Kidney (tissue), 14 donors: ENCODE results near the gene ODR4. TPM values are rescaled to one million over a fixed set of nuclear protein-coding genes. Genes with fewer than 3 reads are reported as not detected.
A peak's percentile ranks its signal among the peaks of the same experiment; 100 is the strongest.

ENCODE experiments used
- DNase-seq, 5 donors: peaks; one replicate each; pipeline ENCODE4 v3.0.0-alpha.2; 2013 to 2020
- FAIRE-seq: peaks from 2 replicates; lab custom pipeline; 2012; peaks lifted over from hg19 to GRCh38; lab: Jason Lieb, UNC
- H3K27ac ChIP-seq, 2 donors: one replicate each; pipeline ENCODE4 v1.7.0; 2013; ENCODE audit warnings: low read depth in 2 of 2, low read length in 2 of 2, inconsistent platforms in 1 of 2
- H3K27me3 ChIP-seq: one replicate; pipeline ENCODE4 v1.7.1; 2013; ENCODE audit warnings: low read length, inconsistent platforms; ENCODE audit not compliant: control insufficient read depth, insufficient read depth
- H3K36me3 ChIP-seq, 3 donors: one replicate each; pipeline versions ENCODE4 v1.7.0 to v1.7.1; 2013; ENCODE audit warnings: low read length in 3 of 3, control low read depth in 1 of 3, inconsistent platforms in 1 of 3; ENCODE audit not compliant: insufficient read depth in 3 of 3, control insufficient read depth in 2 of 3
- H3K4me1 ChIP-seq, 3 donors: one replicate each; pipeline versions ENCODE4 v1.7.0 to v1.7.1; 2013; ENCODE audit warnings: low read length in 3 of 3, inconsistent platforms in 1 of 3, low read depth in 1 of 3; ENCODE audit not compliant: control insufficient read depth in 2 of 3, insufficient read depth in 2 of 3
- H3K4me3 ChIP-seq, 3 donors: one replicate each; pipeline versions ENCODE4 v1.7.0 to v1.8.1; 2013; ENCODE audit warnings: low read length in 3 of 3, control low read depth in 1 of 3, inconsistent platforms in 1 of 3
- H3K9ac ChIP-seq, 3 donors: one replicate each; pipeline versions ENCODE4 v1.7.0 to v1.7.1; 2013; ENCODE audit warnings: low read length in 3 of 3, control low read depth in 1 of 3, inconsistent platforms in 1 of 3
- H3K9me3 ChIP-seq, 3 donors: one replicate each; pipeline versions ENCODE4 v1.7.0 to v1.7.1; 2013; ENCODE audit warnings: low read length in 3 of 3, control low read depth in 1 of 3, inconsistent platforms in 1 of 3; ENCODE audit not compliant: control insufficient read depth in 2 of 3, insufficient read depth in 1 of 3
- intact Hi-C: fragments of 100-400 bp; cut with DNase I; formaldehyde crosslinking; loops from one replicate; pipeline ENCODE4 v1.11.1; 2022
- polyA plus RNA-seq: library from polyadenylated mRNA; stranded (reverse); fragments of 350-450 nt; fragmentation: Illumina TruSeq; extraction: RNeasy Lipid Tissue Mini Kit (QIAGEN cat#74804); gene quantifications from one replicate; pipeline ENCODE4 v1.2.3, GENCODE V29; 2014; ENCODE audit warnings: low read depth, low replicate concordance; ENCODE audit not compliant: insufficient read depth
- total RNA-seq: library from RNA; stranded (reverse); fragmentation: NEBNext Ultra II Directional; extraction: Animal tissue kit (Norgen Biotek cat#: 25700); gene quantifications from one replicate; pipeline ENCODE4 v1.2.1, GENCODE V29; 2021
- TF ChIP-seq, protein P1 (sequence below): IDR thresholded peaks from 3 replicates; pipeline ENCODE4 v1.5.1; 2012; ENCODE audit warnings: mild to moderate bottlenecking, moderate library complexity, borderline replicate concordance; ENCODE audit not compliant: insufficient read depth; ENCODE audit errors: extremely low read depth
- donor health status: control.
- donor health status: control.
- donor health status: control.
- donor health status: control.
- donor health status: control.
- donor health status: DM: yes; HTN: yes; CAD: no.
- donor health status: Normal renal cell carcinoma (clear cell type).

The ODR4 gene
- total and polyA plus RNA-seq, 2 donors from 2014 or later, result 11.3 to 23.3 TPM

DNA sequence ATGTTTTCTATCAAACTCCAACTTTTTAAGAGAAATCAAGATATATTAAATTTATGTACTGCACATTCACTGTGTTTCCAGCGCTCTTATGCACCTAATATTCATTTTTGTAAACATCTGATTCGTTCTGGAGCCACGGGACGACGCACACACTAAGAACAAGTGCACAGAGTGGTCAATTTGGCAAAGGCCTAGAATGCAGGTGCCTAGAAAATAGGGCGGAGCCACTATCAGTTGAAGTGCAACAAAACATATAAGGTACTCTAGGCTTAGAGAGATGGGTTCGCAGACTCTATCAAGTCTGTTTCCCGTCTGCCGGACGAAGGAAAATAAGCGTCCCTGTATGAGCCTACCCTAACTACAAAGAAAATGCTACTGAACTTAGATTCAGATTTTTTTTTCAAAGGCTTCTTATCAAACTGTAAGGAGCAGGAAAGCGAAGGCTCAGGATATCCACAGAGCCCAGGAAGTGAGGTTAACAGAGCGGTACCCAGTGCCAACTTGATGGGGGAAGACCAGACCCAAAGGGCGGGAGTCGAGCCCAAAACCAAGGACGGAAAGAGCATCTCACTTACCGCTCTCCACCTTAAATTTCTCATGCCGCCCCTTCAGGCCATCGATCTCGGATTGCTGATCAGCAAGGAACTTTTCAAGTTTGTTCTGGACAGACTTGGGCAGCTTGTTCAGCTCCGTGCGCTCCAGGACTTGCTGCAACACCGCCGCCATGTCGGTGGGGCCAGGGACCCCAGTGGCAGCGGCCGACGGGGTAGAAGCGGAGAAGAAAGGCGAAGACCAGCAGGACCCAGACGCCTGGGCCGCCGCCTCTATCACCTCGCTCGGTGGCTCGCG is 1.1 kb upstream of the ODR4 start:
- no peak for FAIRE-seq
- Histone ChIP-seq H3K4me1 (peaks cover 2 to 9% (median 2%) of the 10 kb centered on the region in 3 donors), H3K27ac (peak overlapping the region; percentile 99 to 100), H3K27me3 (no peaks in the 10 kb centered on the region), H3K4me3 (peak overlapping the region; percentile 94 to 100 (median 95)), H3K9me3 (no peaks in the 10 kb centered on the region), H3K9ac (peak overlapping the region; percentile 67 to 100 (median 96)), H3K36me3 (peaks cover 0 to 23% (median 6%) of the 10 kb centered on the region in 3 donors)
- TF ChIP-seq, protein P1, sequence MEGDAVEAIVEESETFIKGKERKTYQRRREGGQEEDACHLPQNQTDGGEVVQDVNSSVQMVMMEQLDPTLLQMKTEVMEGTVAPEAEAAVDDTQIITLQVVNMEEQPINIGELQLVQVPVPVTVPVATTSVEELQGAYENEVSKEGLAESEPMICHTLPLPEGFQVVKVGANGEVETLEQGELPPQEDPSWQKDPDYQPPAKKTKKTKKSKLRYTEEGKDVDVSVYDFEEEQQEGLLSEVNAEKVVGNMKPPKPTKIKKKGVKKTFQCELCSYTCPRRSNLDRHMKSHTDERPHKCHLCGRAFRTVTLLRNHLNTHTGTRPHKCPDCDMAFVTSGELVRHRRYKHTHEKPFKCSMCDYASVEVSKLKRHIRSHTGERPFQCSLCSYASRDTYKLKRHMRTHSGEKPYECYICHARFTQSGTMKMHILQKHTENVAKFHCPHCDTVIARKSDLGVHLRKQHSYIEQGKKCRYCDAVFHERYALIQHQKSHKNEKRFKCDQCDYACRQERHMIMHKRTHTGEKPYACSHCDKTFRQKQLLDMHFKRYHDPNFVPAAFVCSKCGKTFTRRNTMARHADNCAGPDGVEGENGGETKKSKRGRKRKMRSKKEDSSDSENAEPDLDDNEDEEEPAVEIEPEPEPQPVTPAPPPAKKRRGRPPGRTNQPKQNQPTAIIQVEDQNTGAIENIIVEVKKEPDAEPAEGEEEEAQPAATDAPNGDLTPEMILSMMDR, result no peak
- DNase-seq, result peak in 4 of 5 donors; percentile 21 to 78 (median 58)
- intact Hi-C loops, result no loop called here

DNA sequence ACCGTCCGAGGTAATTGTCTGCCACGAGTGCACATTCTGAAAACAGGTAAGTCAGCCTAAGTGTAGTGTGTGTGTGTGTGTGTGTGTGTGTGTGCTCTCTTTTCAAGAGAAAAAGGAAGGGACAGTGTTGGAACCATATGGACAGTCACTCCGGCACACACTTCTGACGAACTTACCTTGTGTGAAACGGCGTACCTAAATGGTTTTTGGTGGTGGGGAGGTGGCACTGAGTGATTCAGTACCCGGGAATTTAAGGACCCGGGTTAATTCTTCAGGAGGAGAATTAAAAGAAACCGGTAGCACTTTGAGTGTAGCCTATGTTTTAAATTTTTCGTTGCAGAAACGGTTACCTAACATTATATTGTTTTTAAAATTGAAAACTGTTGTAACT is 286 bp downstream of the ODR4 start:
- FAIRE-seq (no peak), DNase-seq (no peak)
- H3K9me3 ChIP-seq, result no peaks in the 10 kb centered on the region
- H3K9ac ChIP-seq, result peak overlapping the region; percentile 92 to 100 (median 98)
- peak overlapping the region; percentile 94 to 100 (median 99) for H3K4me3 ChIP-seq
- H3K27ac ChIP-seq, result peak overlapping the region; percentile 99 to 100
- no peaks in the 10 kb centered on the region for H3K27me3 ChIP-seq
- intact Hi-C loops, result no loop called here
- TF ChIP-seq, protein P1, result no peak
- H3K4me1 ChIP-seq, result peaks cover 2 to 9% (median 2%) of the 10 kb centered on the region in 3 donors
- peaks cover 0 to 10% (median 3%) of the 10 kb centered on the region in 3 donors for H3K36me3 ChIP-seq

DNA sequence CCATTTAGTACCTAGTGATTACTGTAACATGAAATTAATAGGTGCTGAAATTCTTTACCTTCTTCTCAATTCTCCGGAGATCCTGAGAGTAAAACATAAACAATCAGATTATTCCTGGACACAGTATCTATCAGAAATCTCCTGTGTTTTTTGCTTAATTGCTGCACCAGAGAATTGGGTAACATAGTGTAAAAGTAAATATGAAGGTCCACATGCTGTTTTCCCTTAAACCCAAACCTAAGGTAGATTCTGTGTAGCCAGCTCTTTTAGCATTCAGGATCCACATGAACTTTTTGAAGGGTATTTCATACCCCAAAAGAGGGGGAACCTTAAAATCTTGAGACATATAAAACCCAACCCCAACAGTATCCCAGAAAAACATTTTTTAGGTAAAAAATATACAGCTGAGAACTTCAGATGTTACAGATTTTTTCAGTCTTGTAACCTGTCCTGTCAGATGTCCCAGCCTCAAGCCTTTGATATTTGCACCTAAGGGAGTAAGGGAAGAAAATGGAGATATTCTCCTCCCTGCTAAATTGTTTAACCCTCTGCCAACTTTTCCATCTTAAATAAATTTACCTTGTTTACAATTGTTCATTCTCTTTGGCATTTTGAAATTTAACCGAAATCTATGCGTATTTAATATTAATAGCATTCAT is 11.2 kb downstream of the ODR4 start:
- Histone ChIP-seq H3K4me1 (no peaks in the 10 kb centered on the region), H3K9me3 (no peaks in the 10 kb centered on the region), H3K27me3 (no peaks in the 10 kb centered on the region), H3K4me3 (no peak overlapping the region), H3K9ac (no peak overlapping the region), H3K27ac (no peak overlapping the region), H3K36me3 (peaks cover 5 to 13% (median 6%) of the 10 kb centered on the region in 3 donors)
- intact Hi-C loops, result no loop called here
- FAIRE-seq (no peak), DNase-seq (no peak)
- TF ChIP-seq, protein P1, result no peak
